GM18867 (cell line): ENCODE measurements around the gene PRC1.
A peak's percentile ranks its signal among the peaks of the same experiment; 100 is the strongest.
"Not testable (repeated sequence)": the region's sequence is repeated elsewhere in the genome, so short reads cannot be mapped to it uniquely, and the experiment has no call there.

ENCODE experiments used
- ATAC-seq: cut with Tn5 transposase; IDR thresholded peaks from one replicate; pipeline ENCODE4 v1.9.1; 2021; ENCODE audit warnings: mild to moderate bottlenecking, moderate library complexity; ENCODE audit not compliant: unreplicated experiment

The PRC1 gene

GRCh38 chr15:90934949-90935751, 59.2 kb downstream of the PRC1 start, which contains the start of gene UNC45A:
UNC45A (plus strand) TSS chr15:90935285; CDS start chr15:90935325, 40 bp downstream.
- peak; percentile 61 for ATAC-seq

GRCh38 chr15:90934256-90934948, 59.9 kb downstream of the PRC1 start:
- ATAC-seq, result peak; percentile 28

GRCh38 chr15:90933301-90933700, 61.0 kb downstream of the PRC1 start:
- no peak for ATAC-seq

GRCh38 chr15:90932660-90932991, 61.7 kb downstream of the PRC1 start:
- no peak for ATAC-seq

- ATAC-seq, result peak; percentile 47
Observed at GRCh38 chr15:90931828-90932659, 62.3 kb downstream of the PRC1 start, which contains the start of gene HDDC3. HDDC3 (minus strand) TSS chr15:90932549; CDS start chr15:90932540, 9 bp downstream.

- no peak for ATAC-seq
Observed at GRCh38 chr15:90931575-90931827, 62.8 kb downstream of the PRC1 start.

GRCh38 chr15:90930861-90931574, 63.3 kb downstream of the PRC1 start:
- no peak for ATAC-seq

GRCh38 chr15:90929246-90930019, 64.9 kb downstream of the PRC1 start:
- ATAC-seq, result no peak

GRCh38 chr15:90928106-90928505, 66.2 kb downstream of the PRC1 start:
- not testable (repeated sequence) for ATAC-seq

GRCh38 chr15:90926766-90927165, 67.6 kb downstream of the PRC1 start:
- not testable (repeated sequence) for ATAC-seq

GRCh38 chr15:90924375-90924774, 70.0 kb downstream of the PRC1 start:
- ATAC-seq, result peak; percentile 56

GRCh38 chr15:90922712-90923322, 71.5 kb downstream of the PRC1 start:
- peak; percentile 77 for ATAC-seq

GRCh38 chr15:90921887-90922286, 72.4 kb downstream of the PRC1 start:
- ATAC-seq, result no peak

- no peak for ATAC-seq
Observed at GRCh38 chr15:90918835-90919234, 75.5 kb downstream of the PRC1 start.

- no peak for ATAC-seq
Observed at GRCh38 chr15:90918034-90918788, 76.1 kb downstream of the PRC1 start.

GRCh38 chr15:90917569-90917968, 76.8 kb downstream of the PRC1 start:
- ATAC-seq, result no peak

GRCh38 chr15:90916461-90916860, 77.9 kb downstream of the PRC1 start:
- no peak for ATAC-seq
